ENCODE data around the gene EEF2.

GRCh38 chr19:3976495-3977241 is 8.6 kb downstream of the EEF2 start:
- TF ChIP-seq CTCF (IDR thresholded peaks at IDR 0.05; ENCODE audit: low read depth, low read length, missing input control), result no peak
- TF ChIP-seq FOXA1 (IDR thresholded peaks at IDR 0.05), result no peak
- no peak for TF ChIP-seq TAF1 (conservative IDR thresholded peaks at IDR 0.05)
- TF ChIP-seq, protein P1, sequence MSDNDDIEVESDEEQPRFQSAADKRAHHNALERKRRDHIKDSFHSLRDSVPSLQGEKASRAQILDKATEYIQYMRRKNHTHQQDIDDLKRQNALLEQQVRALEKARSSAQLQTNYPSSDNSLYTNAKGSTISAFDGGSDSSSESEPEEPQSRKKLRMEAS (IDR thresholded peaks at IDR 0.05), result no peak
- TF ChIP-seq RAD21 (IDR thresholded peaks at IDR 0.05), result no peak
- no peak for TF ChIP-seq REST (IDR thresholded peaks at IDR 0.05)
- TF ChIP-seq, protein P2, sequence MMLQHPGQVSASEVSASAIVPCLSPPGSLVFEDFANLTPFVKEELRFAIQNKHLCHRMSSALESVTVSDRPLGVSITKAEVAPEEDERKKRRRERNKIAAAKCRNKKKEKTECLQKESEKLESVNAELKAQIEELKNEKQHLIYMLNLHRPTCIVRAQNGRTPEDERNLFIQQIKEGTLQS (IDR thresholded peaks at IDR 0.05), result no peak
- TF ChIP-seq HNF4A (conservative IDR thresholded peaks at IDR 0.05), result no peak
- TF ChIP-seq JUND (IDR thresholded peaks at IDR 0.05), result no peak
- TF ChIP-seq SP1 (IDR thresholded peaks at IDR 0.05), result no peak
